HG02678 (cell line): ENCODE data around the gene CACNA1G.

Experiments used
- ATAC-seq: cut with Tn5 transposase; IDR thresholded peaks from one replicate; pipeline ENCODE4 v1.9.1; 2021; ENCODE audit warnings: mild to moderate bottlenecking, moderate library complexity; ENCODE audit not compliant: unreplicated experiment

Gene CACNA1G

GRCh38 chr17:50560185-50560824, at the start of gene CACNA1G:
TSS of gene CACNA1G (plus strand) at chr17:50560715. CDS start at chr17:50561460, 745 bp downstream.
- peak; percentile 95 for ATAC-seq

GRCh38 chr17:50511058-50511457, 49.5 kb upstream of the CACNA1G start:
- ATAC-seq, result peak; percentile 81

- no peak for ATAC-seq
These were observed 47.0 kb upstream of the CACNA1G start for GRCh38 chr17:50513495-50513894.

- no peak for ATAC-seq
These were observed 46.1 kb upstream of the CACNA1G start for GRCh38 chr17:50514388-50514787.

GRCh38 chr17:50514936-50515702, 45.4 kb upstream of the CACNA1G start:
- ATAC-seq, result no peak

GRCh38 chr17:50517011-50517410, 43.5 kb upstream of the CACNA1G start:
- no peak for ATAC-seq

GRCh38 chr17:50517504-50518383, 42.8 kb upstream of the CACNA1G start:
- no peak for ATAC-seq

- no peak for ATAC-seq
These were observed 42.0 kb upstream of the CACNA1G start for GRCh38 chr17:50518384-50519023.

- ATAC-seq, result no peak
These were observed 41.2 kb upstream of the CACNA1G start for GRCh38 chr17:50519141-50519834.

GRCh38 chr17:50520483-50520882, 40.0 kb upstream of the CACNA1G start:
- ATAC-seq, result no peak

GRCh38 chr17:50521514-50521913, 39.0 kb upstream of the CACNA1G start:
- no peak for ATAC-seq

- ATAC-seq, result no peak
These were observed 37.7 kb upstream of the CACNA1G start for GRCh38 chr17:50522766-50523165.

- ATAC-seq, result no peak
These were observed 37.3 kb upstream of the CACNA1G start for GRCh38 chr17:50523208-50523607.

- ATAC-seq, result no peak
These were observed 35.7 kb upstream of the CACNA1G start for GRCh38 chr17:50524838-50525237.

- no peak for ATAC-seq
These were observed 33.3 kb upstream of the CACNA1G start for GRCh38 chr17:50527155-50527762.

- no peak for ATAC-seq
These were observed 32.5 kb upstream of the CACNA1G start for GRCh38 chr17:50527949-50528474.

- no peak for ATAC-seq
These were observed 30.7 kb upstream of the CACNA1G start for GRCh38 chr17:50529849-50530248.

GRCh38 chr17:50531428-50532025, 29.0 kb upstream of the CACNA1G start:
- ATAC-seq, result no peak

- no peak for ATAC-seq
These were observed 28.0 kb upstream of the CACNA1G start, which contains the start of gene EPN3 for GRCh38 chr17:50532452-50533024. TSS of gene EPN3 (plus strand) at chr17:50532735. CDS start at chr17:50536557, 3,822 bp downstream.
